Subcutaneous abdominal adipose tissue (tissue), 5 donors: Measurements from ENCODE around the gene SOD2.
"Not testable (repeated sequence)": the region's sequence is repeated elsewhere in the genome, so short reads cannot be mapped to it uniquely, and the experiment has no call there.

Experiments used
- H3K27ac ChIP-seq: one replicate; pipeline ENCODE4 v1.7.0; 2013; ENCODE audit warnings: low read depth, mild to moderate bottlenecking, inconsistent platforms, low read length, moderate library complexity
- H3K27me3 ChIP-seq, 5 donors: one replicate each; pipeline ENCODE4 v1.7.0; 2013; ENCODE audit warnings: low read length in 5 of 5, inconsistent platforms in 1 of 5; ENCODE audit not compliant: control insufficient read depth in 5 of 5, insufficient read depth in 4 of 5
- H3K36me3 ChIP-seq, 5 donors: one replicate each; pipeline ENCODE4 v1.7.0; 2013; ENCODE audit warnings: low read length in 5 of 5; ENCODE audit not compliant: control insufficient read depth in 5 of 5, insufficient read depth in 5 of 5
- H3K4me1 ChIP-seq, 5 donors: one replicate each; pipeline ENCODE4 v1.7.0; 2013; ENCODE audit warnings: low read length in 5 of 5, mild to moderate bottlenecking in 3 of 5, moderate library complexity in 1 of 5; ENCODE audit not compliant: control insufficient read depth in 5 of 5, insufficient read depth in 5 of 5
- H3K4me3 ChIP-seq, 5 donors: one replicate each; pipeline ENCODE4 v1.7.0; 2013; ENCODE audit warnings: low read length in 5 of 5, low read depth in 1 of 5
- H3K9ac ChIP-seq, 5 donors: one replicate each; pipeline ENCODE4 v1.7.0; 2013; ENCODE audit warnings: low read length in 5 of 5, mild to moderate bottlenecking in 4 of 5, moderate library complexity in 3 of 5
- H3K9me3 ChIP-seq, 5 donors: one replicate each; pipeline ENCODE4 v1.7.0; 2013; ENCODE audit warnings: low read length in 5 of 5; ENCODE audit not compliant: control insufficient read depth in 5 of 5
- donor health status: healthy.
- donor health status: healthy.
- donor health status: healthy.
- donor health status: healthy.
- donor health status: healthy.

Gene SOD2

DNA sequence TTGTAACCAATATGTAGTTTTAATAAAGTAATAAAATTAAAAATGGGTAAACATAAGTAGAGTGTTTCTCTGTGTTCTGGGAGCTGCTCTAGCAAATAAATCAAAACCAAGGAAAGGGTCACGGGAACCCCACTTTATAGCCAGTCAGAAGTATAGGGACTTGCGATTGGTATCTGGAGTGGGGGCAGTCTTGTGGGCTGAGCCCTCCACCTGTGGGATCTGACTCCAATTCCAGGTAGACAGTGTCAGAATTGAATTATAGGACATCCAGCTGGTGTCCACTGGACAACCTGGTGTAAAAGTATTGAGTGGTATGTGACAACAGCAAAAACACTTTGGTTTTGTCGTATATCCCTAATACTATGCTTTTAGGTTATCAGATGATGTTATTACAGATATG lies 14.5 kb downstream of the SOD2 start:
- no peak overlapping the region for H3K4me3 ChIP-seq
- H3K4me1 ChIP-seq = peaks cover 0 to 21% (median 7%) of the 10 kb centered on the region in 5 donors
- H3K9ac ChIP-seq = no peak overlapping the region
- no peaks in the 10 kb centered on the region for H3K9me3 ChIP-seq
- no peak overlapping the region for H3K27ac ChIP-seq
- no peaks in the 10 kb centered on the region for H3K27me3 ChIP-seq
- peaks cover 17 to 52% (median 38%) of the 10 kb centered on the region in 5 donors for H3K36me3 ChIP-seq

DNA sequence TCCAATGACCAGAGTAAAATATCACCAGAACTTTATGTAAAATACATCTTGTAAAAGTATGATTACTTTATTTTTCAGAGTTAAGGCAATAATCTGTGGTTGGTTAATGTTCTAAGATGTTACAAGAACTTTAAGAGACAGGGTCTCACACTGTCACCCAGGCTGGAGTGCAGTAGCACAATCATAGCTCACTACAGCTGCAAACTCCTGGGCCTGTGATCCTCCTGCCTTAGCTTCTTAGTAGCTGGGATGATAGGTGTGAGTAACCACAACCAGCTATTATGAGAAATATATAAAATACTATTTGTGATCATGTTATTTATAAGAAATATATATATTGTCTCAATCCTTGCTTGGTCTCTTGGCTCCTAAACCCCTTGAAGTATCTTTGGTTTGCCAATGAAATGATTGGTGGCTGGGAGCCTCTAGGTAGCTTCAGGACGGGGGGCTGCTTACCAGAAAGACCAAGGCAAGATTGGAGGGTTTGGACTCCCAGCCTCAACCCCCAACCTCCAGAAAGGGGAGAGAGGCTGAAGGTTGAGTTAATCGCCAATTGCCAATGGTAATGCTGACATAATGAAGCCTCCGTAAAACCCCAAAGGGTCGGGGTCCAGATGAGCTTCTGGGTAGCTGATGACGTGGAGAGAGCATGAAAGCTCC lies 15.4 kb downstream of the SOD2 start:
- H3K27ac ChIP-seq = no peak overlapping the region
- H3K27me3 ChIP-seq = no peaks in the 10 kb centered on the region
- H3K4me1 ChIP-seq = peaks cover 0 to 17% (median 7%) of the 10 kb centered on the region in 5 donors
- H3K4me3 ChIP-seq = no peak overlapping the region
- peaks cover 15 to 43% (median 32%) of the 10 kb centered on the region in 5 donors for H3K36me3 ChIP-seq
- no peak overlapping the region for H3K9ac ChIP-seq
- no peaks in the 10 kb centered on the region for H3K9me3 ChIP-seq

DNA sequence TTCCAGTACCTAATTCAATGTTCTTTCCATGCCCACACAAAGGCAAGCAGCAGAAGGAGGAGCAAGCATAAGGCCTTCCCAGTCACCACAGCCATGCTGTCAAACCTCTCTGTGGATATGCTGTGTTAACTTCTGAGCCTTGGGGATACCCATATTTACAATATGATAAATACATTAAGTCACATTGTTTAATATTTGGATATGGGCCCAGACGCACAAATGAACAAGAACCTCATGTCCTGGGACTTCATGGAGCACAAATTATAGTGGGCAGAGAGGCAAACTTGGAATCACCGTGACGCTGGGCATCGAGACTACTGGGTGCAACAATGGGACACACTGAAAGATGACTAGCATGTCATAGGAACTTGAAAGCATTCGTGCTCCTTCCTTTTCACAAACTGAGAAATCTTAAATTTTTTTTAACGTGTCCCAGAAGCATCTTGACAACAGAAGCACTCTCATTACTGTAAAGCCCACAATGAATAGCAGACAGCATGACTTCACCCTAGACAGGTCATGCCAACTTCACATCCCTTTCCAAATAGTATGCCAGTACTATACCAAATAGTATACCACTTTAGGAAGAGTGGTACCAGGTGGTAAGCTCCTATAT lies 16.0 kb downstream of the SOD2 start:
- Histone ChIP-seq H3K27me3 (no peaks in the 10 kb centered on the region), H3K9me3 (no peaks in the 10 kb centered on the region), H3K36me3 (peaks cover 9 to 37% (median 27%) of the 10 kb centered on the region in 5 donors), H3K27ac (no peak overlapping the region), H3K4me1 (peaks cover 0 to 15% (median 7%) of the 10 kb centered on the region in 5 donors), H3K9ac (no peak overlapping the region), H3K4me3 (no peak overlapping the region)

DNA sequence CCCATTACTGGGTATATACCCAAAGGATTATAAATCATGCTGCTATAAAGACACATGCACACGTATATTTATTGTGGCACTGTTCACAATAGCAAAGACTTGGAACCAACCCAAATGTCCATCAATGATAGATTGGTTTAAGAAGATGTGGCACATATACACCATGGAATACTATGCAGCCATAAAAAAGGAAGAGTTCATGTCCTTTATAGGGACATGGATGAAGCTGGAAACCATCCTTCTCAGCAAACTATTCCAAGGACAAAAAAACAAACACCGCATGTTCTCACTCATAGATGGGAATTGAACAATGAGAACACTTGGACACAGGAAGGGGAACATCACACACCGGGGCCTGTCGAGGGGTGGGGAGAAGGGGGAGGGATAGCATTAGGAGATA lies 16.8 kb downstream of the SOD2 start:
- not testable (repeated sequence) for H3K4me3 ChIP-seq, H3K4me1 ChIP-seq, H3K9ac ChIP-seq, H3K9me3 ChIP-seq, H3K27ac ChIP-seq, H3K27me3 ChIP-seq
- peaks cover 3 to 29% (median 20%) of the 10 kb centered on the region in 5 donors for H3K36me3 ChIP-seq

DNA sequence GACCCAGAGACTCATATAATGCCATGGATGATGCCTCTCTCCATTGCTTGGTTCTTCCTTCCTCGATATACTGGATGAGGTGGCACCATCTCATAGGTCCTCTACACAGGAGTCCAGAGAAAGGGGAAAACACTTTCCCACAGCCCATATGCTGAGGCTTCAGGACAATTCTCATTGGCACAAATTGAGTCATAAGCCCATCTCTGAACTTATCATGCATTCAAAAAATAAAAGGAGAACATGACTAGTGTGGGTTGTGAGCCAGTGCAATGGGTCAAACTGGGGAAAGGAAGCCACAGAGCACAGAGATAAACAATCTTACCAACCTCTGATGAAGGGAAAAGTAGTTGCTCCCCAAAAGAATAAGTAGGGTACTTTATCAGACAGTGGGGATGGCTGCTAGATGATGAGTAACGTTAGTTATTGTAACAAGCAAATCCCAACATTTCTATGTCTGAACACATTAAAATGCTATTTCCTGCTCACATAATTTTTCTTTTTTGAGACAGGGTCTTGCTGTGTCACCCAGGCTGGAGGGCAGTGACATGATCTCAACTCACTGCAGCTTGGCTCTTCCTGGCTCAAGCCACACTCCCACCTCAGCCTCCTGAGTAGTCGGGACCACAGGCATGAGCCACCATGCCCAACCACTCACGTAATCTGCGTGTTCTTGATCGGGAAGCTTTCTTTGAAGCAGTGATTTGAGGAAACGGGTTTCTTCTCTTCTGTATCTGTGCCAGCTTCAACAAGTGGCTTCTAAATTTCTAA lies 27.0 kb downstream of the SOD2 start:
- H3K27me3 ChIP-seq = no peaks in the 10 kb centered on the region
- no peak overlapping the region for H3K4me3 ChIP-seq
- peaks cover 0 to 4% (median 0%) of the 10 kb centered on the region in 5 donors for H3K9me3 ChIP-seq
- H3K27ac ChIP-seq = no peak overlapping the region
- H3K4me1 ChIP-seq = no peaks in the 10 kb centered on the region
- no peak overlapping the region for H3K9ac ChIP-seq
- peaks cover 0 to 18% (median 8%) of the 10 kb centered on the region in 5 donors for H3K36me3 ChIP-seq

GRCh38 chr6:159663368-159663889 lies 29.6 kb downstream of the SOD2 start:
- H3K9me3 ChIP-seq, H3K4me3 ChIP-seq, H3K36me3 ChIP-seq, H3K9ac ChIP-seq, H3K27me3 ChIP-seq, H3K4me1 ChIP-seq, H3K27ac ChIP-seq: not testable (repeated sequence)

- not testable (repeated sequence) for H3K27ac ChIP-seq, H3K9ac ChIP-seq, H3K4me1 ChIP-seq, H3K4me3 ChIP-seq, H3K27me3 ChIP-seq, H3K36me3 ChIP-seq, H3K9me3 ChIP-seq
These were observed 31.1 kb downstream of the SOD2 start for GRCh38 chr6:159661977-159662376.

- Histone ChIP-seq H3K4me3 (no peak overlapping the region), H3K4me1 (peaks cover 0 to 9% (median 5%) of the 10 kb centered on the region in 5 donors), H3K9me3 (no peaks in the 10 kb centered on the region), H3K36me3 (no peaks in the 10 kb centered on the region), H3K27me3 (no peaks in the 10 kb centered on the region), H3K27ac (no peak overlapping the region), H3K9ac (no peak overlapping the region)
These were observed 37.5 kb downstream of the SOD2 start for GRCh38 chr6:159655409-159655988.

GRCh38 chr6:159654483-159655098 lies 38.5 kb downstream of the SOD2 start:
- H3K9me3 ChIP-seq = no peaks in the 10 kb centered on the region
- no peak overlapping the region for H3K27ac ChIP-seq
- no peaks in the 10 kb centered on the region for H3K36me3 ChIP-seq
- H3K4me3 ChIP-seq = no peak overlapping the region
- no peaks in the 10 kb centered on the region for H3K27me3 ChIP-seq
- H3K4me1 ChIP-seq = peaks cover 0 to 9% (median 5%) of the 10 kb centered on the region in 5 donors
- no peak overlapping the region for H3K9ac ChIP-seq
